Activated CD8-positive, alpha-beta memory T cell treated with anti-CD3 and anti-CD28 coated beads, Interleukin-2, amount 50 U/mL, for 1 hour (primary cell): Measurements from ENCODE around the gene RBP2.

Source experiments
- DNase-seq: peaks from one replicate; pipeline ENCODE4 v3.0.0-alpha.2; 2020; ENCODE audit errors: extremely low read depth

RBP2 gene

DNA sequence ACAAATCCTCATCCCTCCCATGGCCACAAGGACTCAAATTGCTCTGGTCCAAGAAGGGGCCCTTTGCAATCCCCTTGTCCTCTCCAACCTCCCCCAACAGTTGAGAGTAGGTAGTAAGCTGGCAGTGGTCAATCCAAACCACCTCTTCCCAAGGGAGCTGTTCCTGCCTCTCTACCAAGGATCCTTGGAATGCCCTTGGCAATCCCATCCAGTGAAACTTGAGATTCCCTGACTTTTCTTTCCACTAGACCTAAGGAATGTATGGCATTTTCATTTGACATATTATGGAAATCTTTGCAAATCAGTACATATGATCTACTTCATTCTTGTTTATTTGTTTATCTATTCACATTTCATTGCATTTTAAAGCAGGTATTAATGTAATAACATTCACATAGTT is 4.8 kb upstream of the RBP2 start:
- DNase-seq, result no peak

DNA sequence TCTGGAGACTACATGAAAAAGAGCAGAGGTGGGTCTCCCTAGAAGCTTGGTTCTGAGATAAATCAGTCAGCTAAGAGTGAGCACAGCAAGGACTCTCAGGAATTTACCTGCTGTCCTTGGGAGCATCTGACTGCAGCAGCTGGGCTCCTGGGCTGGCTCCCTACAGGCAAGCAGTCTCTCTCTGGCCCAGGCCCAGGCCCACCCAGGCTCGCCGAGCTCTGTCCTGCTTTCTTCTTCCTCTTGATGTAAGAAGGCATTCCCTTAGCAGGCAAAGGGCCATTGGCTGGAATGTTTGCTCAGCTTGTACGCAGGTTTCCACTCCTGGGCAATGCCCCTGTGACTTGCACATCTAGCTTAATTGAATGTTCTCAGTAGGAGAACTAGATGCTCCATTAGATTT is 4.3 kb upstream of the RBP2 start:
- no peak for DNase-seq

DNA sequence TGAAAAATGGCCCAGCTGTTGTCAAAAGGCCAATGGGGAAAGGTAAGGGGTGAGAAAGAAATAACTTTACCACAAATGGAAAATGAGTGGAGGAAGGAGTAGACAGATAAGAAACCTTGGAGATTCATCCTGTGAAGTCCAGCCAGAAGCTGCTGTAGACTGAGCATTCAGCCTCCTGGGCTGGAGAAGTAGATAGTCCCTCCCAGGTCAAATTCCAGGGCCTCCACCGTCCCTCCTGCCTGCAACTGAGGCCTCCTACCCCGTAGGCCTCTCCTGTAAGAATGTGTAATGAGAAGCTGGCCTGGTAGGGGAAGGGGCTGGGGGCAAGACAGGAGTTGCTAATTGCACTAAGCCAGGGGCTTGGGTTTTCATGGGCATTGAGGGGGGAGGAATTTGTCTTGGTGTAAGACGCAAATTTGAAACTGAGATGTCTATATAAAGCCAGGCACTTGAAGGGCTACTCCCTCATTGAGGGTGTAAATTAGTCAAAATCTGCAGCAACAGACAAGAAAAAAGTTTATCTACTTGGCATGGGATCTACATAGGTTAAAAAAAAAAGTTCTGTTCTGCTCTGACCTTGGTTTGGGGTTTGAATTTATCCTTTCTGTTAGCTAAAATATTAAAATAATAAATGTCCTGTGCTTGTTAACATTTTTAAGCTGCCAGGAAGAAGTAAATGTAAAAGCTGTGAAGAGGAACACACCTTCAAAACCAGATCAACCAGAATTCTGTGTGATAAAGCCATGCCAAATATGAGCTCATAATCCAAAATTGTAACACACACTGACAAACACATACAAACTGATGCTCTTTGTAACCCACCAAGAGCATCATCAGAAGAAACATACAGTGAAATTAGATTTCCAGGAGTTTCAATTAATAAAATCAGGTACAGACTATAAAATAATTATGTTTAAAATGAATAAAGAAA is 1.7 kb upstream of the RBP2 start:
- no peak for DNase-seq

DNA sequence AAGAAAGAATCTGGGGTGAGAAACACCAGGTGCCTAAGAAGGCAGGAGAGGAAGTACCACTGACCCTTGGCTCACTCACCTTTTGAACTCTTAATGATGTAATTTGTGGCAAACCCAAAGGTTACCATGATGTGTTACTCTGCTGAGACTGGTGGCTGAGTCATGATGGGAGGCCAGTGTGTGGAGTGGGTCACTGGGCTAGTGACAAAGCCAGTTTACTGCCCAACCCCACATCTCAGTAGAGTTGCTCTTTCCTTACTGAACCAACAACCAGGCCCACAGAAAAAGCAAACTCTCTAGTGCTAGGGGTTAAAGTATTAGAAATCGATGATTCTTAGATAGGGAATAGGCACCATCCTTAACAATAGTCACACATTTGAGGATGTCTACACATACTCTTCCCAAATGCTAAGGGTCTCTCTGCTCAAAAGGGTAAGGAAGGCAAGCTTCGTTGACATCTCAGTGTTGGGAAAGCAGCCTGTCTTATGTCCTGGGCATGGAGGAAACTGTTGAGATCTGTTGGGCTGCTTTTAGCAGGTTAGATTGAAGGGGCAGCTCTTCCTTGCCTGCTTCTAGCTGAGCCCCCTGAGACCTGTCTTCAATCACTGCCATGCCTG is 3.1 kb downstream of the RBP2 start:
- DNase-seq, result no peak

DNA sequence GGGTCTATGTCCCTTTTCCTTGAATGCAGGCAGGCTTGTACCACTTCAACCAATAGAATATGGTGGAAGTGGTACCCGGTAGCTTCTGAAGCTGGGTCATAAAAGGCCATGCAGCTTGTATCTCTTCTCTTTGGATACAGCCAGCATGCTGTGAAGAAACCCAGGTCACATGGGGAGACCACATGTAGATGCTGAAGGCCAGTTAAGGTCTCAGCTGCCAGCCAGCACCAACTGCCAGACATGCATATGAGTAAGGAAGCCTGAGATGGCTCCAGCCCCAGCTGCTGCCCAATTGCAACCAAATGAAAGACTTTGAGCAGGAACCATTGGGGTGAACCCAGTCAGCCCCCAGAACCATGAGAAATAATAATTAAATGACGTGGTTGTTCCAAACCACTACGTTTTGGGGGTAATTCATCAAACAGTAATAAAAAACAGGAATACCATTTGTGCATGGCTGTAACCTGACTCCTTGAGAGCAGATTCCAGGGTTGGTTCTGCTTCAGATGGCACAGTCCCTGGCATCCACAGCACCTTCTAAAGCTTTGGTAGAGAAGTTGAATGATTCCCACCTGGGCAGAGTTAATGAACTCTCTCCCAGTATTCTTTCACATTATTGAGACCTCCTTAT is 3.8 kb downstream of the RBP2 start:
- no peak for DNase-seq

DNA sequence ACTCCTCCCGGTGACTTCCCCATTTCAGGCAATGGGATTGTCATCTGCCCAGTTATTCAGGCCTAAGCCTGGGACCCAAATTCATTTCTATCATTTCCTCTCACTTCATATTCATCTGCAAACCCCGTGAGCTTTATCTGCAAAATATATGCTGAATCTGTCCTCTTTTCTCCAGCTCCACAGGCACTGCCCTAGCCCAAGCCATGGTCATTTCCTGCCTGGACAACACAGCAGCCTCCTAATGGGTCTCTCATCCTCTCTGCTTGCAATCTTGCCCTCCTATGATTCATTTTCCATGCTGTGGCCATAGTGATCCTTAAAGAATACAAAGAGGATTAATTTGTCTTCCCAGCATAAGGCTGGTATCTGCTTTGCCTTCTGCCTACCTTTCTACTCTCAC is 6.1 kb downstream of the RBP2 start:
- DNase-seq, result no peak

DNA sequence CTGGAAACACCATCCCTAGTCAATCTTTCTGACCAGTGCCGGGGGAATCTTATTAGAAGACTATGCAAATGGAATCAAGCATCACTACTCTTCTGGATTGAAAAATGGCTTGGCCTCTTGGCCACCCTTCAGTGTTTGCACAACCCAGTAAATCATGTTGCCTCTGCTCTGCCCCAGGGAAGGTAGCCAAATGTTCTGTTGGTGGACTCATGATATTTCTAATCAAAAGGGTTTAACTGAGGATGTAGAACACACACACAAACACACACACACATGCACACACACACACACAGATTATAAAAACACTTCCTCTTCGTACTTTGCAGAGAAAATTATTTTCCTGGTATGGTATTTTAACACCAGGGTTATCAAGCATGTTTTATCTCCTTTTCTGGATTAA is 7.9 kb downstream of the RBP2 start:
- DNase-seq, result no peak

DNA sequence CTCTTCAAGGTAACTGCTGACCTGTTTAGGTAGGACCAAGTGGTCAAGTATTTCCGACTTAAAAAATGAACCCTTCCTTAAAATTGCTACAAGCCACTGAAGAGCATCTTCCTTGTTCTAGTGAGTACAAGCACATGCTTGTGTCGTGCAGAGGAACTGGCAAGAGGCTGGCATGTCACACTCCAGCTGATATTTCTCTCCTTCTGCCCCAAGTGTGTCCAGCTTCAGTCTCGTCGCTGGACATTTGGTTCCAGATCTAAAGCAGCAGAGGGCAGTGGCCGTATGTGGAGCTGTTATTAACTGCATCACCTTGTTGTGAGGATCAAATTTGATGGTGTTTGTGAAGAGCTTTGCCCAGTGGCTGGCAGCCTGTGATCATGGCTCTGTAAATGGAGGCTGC is 10.0 kb downstream of the RBP2 start:
- DNase-seq, result no peak

DNA sequence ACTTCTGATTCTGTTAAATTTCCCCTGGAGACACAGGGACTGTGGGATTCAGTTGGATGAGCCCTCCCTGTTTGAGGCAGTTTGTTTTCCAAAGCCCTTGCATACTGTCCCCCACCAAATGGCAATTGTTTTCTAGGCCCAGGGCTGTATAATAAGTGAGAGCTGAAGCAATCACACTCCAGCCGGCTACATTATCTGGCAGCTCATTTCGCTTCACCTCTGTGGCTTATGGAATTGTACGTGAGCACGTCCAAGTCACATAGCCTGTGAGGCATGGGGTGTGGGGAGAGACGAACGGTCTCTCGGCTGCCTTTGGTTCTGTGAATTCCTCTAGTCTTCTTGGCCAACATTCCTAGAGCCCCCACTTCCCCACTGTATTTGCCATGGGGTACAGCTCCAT is 10.7 kb downstream of the RBP2 start:
- DNase-seq, result no peak

DNA sequence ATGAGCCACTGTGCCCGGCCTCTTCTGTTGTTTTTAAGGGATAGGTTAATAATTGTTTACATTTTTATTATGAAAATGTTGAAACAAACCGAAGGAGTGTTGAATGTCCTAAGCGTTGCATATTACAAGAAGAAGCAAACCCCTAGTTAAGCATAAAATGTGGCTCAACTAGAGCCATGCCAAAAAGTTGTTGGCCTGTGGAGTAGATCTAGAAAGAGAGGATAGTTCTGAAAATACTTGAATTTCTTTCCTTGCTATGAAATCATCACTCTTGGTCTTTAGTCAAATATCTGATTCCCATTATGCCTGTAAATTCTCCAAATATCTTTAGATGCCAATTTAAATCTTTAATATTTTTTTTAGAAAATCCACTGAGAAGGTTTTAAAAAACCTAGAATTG is 12.8 kb downstream of the RBP2 start:
- DNase-seq, result no peak

DNA sequence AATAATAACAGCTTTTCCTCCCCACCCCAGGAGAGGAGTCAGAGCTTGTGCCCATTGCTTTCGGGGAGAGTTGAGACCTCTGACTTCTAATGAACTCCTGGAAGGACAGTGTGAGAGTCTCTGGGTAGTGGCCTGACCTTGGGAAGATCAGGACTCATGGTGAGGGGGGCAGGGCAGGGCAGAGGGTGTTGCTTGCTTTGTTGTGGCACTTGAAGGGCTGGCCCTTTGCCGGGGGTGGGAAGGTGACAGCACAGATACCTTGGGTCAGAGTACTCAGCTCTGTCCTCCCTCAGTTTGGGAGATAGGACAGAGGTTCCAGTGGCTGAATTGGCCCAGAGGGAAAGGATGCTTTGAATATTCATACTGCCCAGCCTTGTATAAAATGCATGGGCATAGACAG is 15.8 kb downstream of the RBP2 start:
- DNase-seq, result no peak

DNA sequence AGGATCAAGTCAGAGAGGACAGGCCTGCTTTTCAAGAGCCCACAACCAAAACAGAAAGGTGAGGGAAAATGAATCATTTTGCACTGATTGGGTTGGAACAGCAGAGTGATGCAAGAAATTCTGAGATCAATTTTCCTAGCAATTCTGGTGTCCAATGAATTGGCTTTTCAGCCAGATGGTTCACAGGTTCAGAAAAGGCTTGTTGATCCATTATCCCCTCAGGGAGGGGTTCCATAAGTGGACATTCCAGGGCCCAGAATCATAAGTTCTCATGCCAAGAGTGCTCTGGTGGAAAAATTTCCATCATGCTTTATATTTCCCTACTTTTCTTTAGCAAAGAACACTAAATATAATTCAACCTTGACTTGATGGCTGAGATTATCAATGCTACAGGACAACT is 16.2 kb downstream of the RBP2 start:
- no peak for DNase-seq

DNA sequence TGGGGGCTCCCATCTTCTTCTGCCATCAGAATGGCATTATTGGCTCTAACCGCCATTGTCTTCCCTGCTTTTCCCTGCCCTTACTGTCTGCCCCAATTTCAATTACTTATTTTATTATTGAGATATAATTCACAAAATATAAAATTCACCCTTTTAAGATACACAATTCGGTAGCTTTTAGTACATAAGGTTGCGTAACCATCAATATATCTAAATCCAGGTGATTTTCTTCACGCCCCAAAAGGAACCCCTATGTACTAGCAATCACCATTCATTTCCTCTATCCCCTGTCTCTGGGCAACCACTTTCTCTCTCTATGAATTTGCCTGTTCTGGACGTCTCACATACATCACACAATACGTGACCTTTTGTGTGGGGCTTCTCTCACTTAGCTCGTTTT is 18.0 kb downstream of the RBP2 start:
- DNase-seq, result no peak

DNA sequence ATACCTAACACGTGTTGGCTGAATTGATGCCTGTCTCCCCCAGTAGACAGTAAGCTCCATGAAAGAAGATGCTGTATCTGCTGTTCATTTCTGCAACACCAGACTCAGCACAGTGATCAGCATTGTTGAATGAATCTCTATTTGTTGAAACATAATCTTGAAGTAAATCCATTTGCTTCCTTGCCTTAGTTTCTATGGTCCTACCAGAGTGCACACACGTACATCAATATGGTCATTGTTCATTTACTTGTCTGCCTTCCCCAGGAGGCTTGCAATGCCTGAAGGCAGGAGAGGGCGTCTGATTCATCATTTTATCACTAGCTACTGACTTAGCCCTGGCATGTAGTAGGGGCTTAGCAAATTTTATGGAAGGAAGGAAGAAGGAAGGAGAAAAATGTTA is 19.2 kb downstream of the RBP2 start:
- no peak for DNase-seq

DNA sequence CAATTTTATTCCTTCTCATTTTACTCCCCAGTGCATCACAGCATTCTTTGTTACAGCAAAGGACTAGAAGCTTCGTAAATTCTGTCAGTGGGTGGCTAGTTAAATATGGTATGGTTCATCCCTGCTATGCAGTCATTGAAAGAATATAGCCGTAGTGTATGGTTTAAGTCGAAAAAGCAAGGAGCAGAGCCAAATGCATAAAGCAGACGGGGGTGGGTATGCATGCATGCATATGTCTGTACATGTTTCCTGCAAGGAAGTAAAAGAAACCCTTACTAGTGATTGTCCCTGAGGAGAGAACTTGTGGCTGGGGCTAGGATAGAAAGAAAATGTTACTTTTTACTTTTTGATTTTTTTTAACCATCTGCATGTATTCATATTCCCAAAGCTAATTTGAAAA is 19.9 kb downstream of the RBP2 start:
- no peak for DNase-seq

DNA sequence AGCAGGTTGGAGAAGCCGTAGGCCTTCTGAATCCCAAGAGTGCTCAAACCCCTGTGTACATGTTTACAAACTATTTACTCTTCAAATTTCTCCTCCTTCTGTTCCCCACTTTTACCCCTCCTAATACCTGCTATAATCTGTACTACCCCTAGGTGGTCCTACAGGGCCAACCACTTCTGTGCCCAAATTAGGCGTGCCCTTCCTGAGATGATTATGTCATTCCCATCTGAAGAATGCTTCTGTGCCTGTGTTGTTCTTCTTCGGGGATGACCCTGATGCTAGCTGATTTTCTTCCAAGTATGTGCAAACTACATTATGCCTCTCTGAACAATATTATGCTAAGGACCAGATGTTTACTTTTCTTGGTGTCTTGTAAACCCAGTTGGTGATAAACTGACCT is 20.5 kb downstream of the RBP2 start:
- no peak for DNase-seq

DNA sequence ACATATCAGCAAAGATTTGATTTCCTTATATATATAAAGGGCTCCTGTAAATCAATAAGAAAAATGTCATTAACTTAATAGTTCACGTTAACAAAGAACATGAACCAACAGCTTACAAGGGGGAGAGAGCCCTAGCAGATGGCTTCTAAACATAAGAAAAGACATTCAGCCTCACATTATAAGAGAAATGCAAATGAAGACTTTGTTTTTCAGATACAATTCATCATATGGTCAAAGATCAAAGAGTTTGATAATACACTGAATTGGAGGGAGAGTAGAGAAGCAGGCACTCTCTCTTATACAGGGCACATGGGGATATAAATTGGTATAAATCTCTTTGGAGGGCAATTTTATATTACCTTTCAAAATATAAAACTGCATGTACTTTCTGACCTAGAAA is 21.1 kb downstream of the RBP2 start:
- no peak for DNase-seq

DNA sequence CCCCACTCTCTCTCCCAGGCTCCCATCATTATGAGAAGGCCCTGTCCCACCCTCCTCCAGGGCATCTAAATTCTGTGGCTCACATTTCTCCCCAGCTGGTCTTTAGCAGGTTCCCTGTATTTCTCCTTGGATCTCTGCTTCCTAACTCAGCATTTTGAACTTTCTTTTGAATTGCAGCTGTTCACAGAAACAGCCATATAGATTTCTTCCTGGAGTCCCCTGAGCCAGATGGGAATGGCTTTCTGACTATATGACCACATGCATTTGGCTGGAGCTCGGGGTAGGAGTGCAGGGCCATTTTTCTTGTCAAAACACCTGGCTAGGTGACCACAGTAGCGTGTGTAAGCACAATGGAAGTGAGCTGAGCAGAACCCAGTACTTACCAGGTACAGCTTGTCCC is 22.0 kb downstream of the RBP2 start:
- no peak for DNase-seq

DNA sequence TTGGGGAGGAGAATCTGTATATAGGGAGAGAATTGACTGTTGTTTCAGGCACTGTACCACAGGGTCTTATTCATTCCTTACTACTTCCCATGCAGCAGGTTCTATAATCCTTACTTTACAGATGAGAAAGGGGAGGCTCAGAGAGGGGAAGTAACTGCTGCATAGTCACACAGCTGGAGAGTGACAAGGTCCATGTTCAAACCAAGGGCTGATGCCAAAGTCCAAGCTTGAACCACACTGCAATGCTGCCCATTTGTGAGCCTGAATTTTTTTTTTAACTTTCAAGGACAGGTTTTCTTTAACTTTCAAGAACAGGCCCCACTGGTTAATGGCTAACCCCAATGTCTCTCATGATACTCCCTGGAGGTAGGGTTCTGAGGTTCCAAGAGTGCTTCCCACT is 26.2 kb downstream of the RBP2 start:
- DNase-seq, result no peak

DNA sequence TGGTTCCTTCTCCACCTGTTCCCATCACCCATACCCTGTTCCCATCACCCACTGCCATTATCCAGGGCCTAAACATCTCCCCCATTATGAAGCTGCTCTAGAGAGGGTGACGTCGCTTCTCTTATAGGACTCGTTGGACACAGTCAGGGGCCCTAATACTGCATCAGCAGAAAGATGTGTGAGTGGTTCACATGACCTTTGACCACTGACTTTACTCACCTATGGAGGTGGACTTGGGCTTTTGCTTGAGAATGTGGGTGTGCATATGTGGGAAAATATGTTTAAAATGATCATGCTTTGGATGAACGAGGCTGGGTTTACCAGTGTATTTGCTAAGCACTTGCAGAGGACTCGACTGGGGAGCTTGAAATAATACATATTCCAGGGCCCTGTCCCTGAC is 26.8 kb downstream of the RBP2 start:
- no peak for DNase-seq

DNA sequence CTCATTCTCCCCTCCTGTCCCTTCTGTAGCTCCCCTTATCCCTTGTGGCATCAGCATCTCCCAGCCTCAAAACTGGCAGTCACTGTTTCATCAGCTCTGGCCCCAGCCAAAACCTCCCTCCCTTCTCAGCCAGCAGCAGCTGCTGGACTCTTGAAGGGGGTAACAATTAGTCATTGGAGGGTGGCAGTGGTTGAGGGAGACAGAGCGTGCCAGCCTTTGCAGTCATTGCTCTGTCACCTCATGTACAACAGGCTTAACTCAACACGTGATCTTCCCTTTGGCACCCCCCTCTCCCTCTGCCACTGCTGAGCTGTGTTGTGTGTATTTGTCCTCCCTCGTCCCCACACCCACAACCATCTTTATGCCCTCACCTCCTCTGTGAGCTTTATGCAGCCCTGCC is 28.2 kb downstream of the RBP2 start:
- DNase-seq, result no peak

DNA sequence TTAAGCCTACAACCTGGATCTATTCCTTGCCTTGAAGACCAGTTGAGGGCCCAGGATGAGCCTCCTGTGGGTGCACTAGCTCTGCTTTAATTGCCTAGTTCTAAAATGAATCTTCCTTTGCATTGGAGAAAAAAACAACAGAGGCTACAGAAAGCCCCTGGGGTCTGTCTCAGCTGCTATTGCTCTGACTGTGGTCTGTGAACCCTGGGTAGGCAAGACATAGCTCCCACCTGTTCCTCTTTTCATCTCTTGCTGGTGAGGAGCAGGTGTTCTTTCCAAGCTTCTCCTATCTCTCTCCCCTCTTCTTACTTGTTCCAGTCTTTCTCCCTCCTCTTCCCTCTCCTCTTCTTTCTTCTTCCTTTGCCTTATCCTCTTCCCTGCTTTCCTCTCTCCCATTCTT is 28.8 kb downstream of the RBP2 start:
- no peak for DNase-seq

DNA sequence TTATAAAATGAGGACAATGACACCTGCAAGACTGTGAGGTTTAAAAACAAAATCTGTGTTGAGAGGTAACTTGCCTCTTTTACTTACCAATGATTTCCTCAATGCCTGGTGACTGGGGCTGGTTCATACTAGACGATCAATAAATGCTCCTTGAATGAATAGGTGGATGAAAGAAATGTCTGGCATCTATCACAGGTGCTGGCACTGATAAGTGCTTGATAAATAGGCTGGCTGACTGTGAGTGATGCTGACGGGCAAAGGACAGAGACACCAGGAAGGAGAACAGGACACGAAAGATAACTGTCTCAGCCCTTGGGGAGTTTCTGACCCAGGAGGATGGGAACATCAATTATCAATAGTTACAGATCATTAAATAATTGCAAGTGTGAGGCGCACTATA is 31.9 kb downstream of the RBP2 start:
- DNase-seq, result no peak
